ENCODE data around the gene MYLK. TPM values are rescaled to one million over a fixed set of nuclear protein-coding genes. Genes with fewer than 3 reads are reported as not detected.
"Not testable (repeated sequence)": the region's sequence is repeated elsewhere in the genome, so short reads cannot be mapped to it uniquely, and the experiment has no call there.

Gene MYLK
- total RNA-seq, 4 donors from 2014 or later = 24.6 to 47.0 (median 39.2) TPM

DNA sequence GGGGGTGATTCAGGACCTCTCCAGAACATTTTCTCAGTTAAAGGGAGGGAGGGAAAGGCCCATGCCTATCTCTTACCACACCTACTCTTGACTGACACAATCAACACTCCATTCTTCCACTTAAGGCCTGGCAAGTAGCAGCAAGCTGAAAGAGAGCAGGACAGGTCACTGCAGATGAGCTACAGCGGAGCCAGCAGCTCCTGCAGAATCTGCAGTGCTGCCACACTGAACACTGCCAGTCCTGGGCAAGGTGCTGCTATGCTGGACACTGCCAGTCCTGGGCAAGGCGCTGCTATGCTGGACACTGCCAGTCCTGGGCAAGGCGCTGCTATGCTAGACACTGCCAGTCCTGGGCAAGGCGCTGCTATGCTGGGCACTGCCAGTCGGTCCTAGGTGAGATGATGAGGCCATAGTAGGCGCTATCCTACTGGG lies 143.7 kb downstream of the MYLK start:
- WGBS = 84% methylated on average over 5 of the region's 6 CpGs
- Histone ChIP-seq H3K4me3 (no peak overlapping the region), H3K27me3 (no peaks in the 10 kb centered on the region), H3K27ac (no peak overlapping the region), H3K36me3 (no peaks in the 10 kb centered on the region), H3K4me1 (no peaks in the 10 kb centered on the region), H3K9me3 (no peaks in the 10 kb centered on the region)
- no peak for DNase-seq (ENCODE audit: low spot score in 2 of 2)
- no peak for TF ChIP-seq POLR2A (IDR thresholded peaks at IDR 0.05)
- TF ChIP-seq POLR2AphosphoS5 (IDR thresholded peaks at IDR 0.05) = no peak
- TF ChIP-seq CTCF (IDR thresholded peaks at IDR 0.05) = no peak
- no peak for TF ChIP-seq EP300 (IDR thresholded peaks at IDR 0.05)

GRCh38 chr3:123739754-123740153 lies 144.4 kb downstream of the MYLK start:
- no peaks in the 10 kb centered on the region for H3K4me1 ChIP-seq
- no peaks in the 10 kb centered on the region for H3K36me3 ChIP-seq
- H3K27me3 ChIP-seq = no peaks in the 10 kb centered on the region
- no peak for DNase-seq (ENCODE audit: low spot score in 2 of 2)
- no peaks in the 10 kb centered on the region for H3K9me3 ChIP-seq
- H3K4me3 ChIP-seq = no peak overlapping the region
- TF ChIP-seq POLR2AphosphoS5 (IDR thresholded peaks at IDR 0.05) = no peak
- TF ChIP-seq CTCF (IDR thresholded peaks at IDR 0.05) = no peak
- no peak for TF ChIP-seq EP300 (IDR thresholded peaks at IDR 0.05)
- TF ChIP-seq POLR2A (IDR thresholded peaks at IDR 0.05) = no peak
- 63% methylated on average over 2 of the region's 2 CpGs for WGBS
- no peak overlapping the region for H3K27ac ChIP-seq

GRCh38 chr3:123739106-123739505 lies 145.0 kb downstream of the MYLK start:
- H3K36me3 ChIP-seq = no peaks in the 10 kb centered on the region
- H3K4me1 ChIP-seq = no peaks in the 10 kb centered on the region
- no peaks in the 10 kb centered on the region for H3K27me3 ChIP-seq
- no peaks in the 10 kb centered on the region for H3K9me3 ChIP-seq
- TF ChIP-seq EP300 (IDR thresholded peaks at IDR 0.05) = no peak
- TF ChIP-seq POLR2AphosphoS5 (IDR thresholded peaks at IDR 0.05) = no peak
- TF ChIP-seq POLR2A (IDR thresholded peaks at IDR 0.05) = no peak
- no peak for TF ChIP-seq CTCF (IDR thresholded peaks at IDR 0.05)
- H3K27ac ChIP-seq = no peak overlapping the region
- DNase-seq (ENCODE audit: low spot score in 2 of 2) = no peak
- H3K4me3 ChIP-seq = no peak overlapping the region
- WGBS = 94% methylated on average over 2 of the region's 2 CpGs

GRCh38 chr3:123738522-123738921 lies 145.6 kb downstream of the MYLK start:
- H3K36me3 ChIP-seq; H3K9me3 ChIP-seq; H3K4me1 ChIP-seq; H3K27me3 ChIP-seq; DNase-seq (ENCODE audit: low spot score in 2 of 2); H3K4me3 ChIP-seq; H3K27ac ChIP-seq: not testable (repeated sequence)
- WGBS = 98% methylated on average over 5 of the region's 5 CpGs

DNA sequence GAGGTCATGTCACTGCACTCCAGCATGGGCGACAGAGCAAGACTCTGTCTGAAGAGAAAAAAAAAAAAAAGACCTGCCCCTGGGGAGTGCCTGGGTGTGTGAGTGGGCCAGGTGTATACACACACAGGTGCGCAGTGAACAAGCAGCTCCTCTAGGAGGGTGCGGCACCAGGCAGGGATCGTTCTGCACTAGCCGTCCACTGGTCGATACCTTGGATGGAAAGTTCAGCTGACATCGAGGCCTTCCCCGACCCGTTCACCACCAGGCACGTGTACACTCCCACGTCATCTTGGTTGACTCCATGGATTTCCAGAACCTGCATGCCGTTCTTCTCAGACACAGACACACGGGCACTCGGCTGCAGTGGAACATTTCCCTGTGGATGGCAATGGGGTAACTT lies 147.0 kb downstream of the MYLK start:
- Histone ChIP-seq H3K9me3 (no peaks in the 10 kb centered on the region), H3K4me1 (no peaks in the 10 kb centered on the region), H3K4me3 (no peak overlapping the region), H3K27me3 (no peaks in the 10 kb centered on the region), H3K36me3 (no peaks in the 10 kb centered on the region), H3K27ac (no peak overlapping the region)
- TF ChIP-seq POLR2A (IDR thresholded peaks at IDR 0.05) (no peak), CTCF (IDR thresholded peaks at IDR 0.05) (no peak), POLR2AphosphoS5 (IDR thresholded peaks at IDR 0.05) (no peak), EP300 (IDR thresholded peaks at IDR 0.05) (no peak)
- DNase-seq (ENCODE audit: low spot score in 2 of 2) = no peak
- 96% methylated on average over 14 of the region's 14 CpGs for WGBS

GRCh38 chr3:123735456-123735855 lies 148.7 kb downstream of the MYLK start:
- WGBS = 60% methylated on average over 2 of the region's 2 CpGs
- no peak overlapping the region for H3K4me3 ChIP-seq
- no peaks in the 10 kb centered on the region for H3K36me3 ChIP-seq
- no peaks in the 10 kb centered on the region for H3K4me1 ChIP-seq
- H3K27ac ChIP-seq = no peak overlapping the region
- no peaks in the 10 kb centered on the region for H3K9me3 ChIP-seq
- TF ChIP-seq CTCF (IDR thresholded peaks at IDR 0.05) (no peak), EP300 (IDR thresholded peaks at IDR 0.05) (no peak), POLR2AphosphoS5 (IDR thresholded peaks at IDR 0.05) (no peak), POLR2A (IDR thresholded peaks at IDR 0.05) (no peak)
- no peak for DNase-seq (ENCODE audit: low spot score in 2 of 2)
- H3K27me3 ChIP-seq = no peaks in the 10 kb centered on the region

Data from suprapubic skin (tissue), 4 donors.